ENCODE measurements around the gene GPR132. TPM values are rescaled to one million over a fixed set of nuclear protein-coding genes. Genes with fewer than 3 reads are reported as not detected.

GPR132 gene
- total and polyA plus RNA-seq, 7 donors, result 0.60 to 8.4 (median 1.9) TPM

- TF ChIP-seq POLR2AphosphoS5 (IDR thresholded peaks at IDR 0.05), result no peak
- no peak for TF ChIP-seq EP300 (IDR thresholded peaks at IDR 0.05)
- TF ChIP-seq CTCF (IDR thresholded peaks at IDR 0.05), result no peak
- no peak for TF ChIP-seq POLR2A (IDR thresholded peaks at IDR 0.05)
- 24 to 61% methylated on average over 10 of the region's 10 CpGs for WGBS, 2 donors
These were observed 14.7 kb downstream of the GPR132 start for GRCh38 chr14:105050551-105050897.

DNA sequence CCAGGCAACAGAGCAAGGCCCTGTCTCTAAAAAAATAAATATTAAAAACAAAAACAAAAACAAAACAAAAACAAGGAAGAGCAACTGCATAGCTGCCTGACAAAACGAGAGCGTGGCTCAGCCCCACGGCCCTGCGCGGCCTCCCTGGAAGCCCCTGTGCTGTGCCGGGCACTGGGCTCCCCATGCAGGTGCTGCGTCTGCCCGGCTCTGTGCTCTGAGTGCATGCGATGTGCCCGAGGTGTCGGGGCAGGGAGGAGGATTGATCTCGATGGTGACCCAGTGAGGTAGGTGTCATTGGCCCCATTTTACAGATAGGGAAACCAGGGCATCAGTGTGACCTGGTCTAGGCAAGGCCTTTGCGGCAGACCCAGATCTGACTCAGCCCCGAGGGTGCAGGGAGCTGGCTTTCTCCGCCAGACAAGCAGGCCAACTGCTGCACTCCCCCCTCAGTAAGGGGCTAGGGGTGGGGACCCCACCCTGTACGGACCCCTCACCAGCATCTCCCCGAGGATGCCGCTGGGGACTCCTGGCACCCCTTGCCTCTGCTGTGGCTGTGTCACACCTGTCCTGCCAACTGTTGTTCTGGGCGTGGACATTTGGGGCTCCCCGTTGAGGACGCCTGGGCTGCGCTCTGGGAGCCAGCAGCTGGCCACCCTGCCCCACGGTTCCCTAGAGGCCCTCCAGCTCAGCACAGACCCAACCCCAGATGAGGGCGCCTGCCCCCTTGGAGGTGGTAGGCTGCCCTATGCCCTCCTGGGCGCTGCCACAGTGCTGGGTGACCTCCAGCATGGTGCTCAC lies 15.3 kb downstream of the GPR132 start:
- no peak overlapping the region for H3K4me3 ChIP-seq
- no peak overlapping the region for H3K27ac ChIP-seq
- WGBS, 2 donors, result 76 to 90% methylated on average over 25 of the region's 25 CpGs
- DNase-seq, result no peak
- peaks cover 0 to 4% (median 1%) of the 10 kb centered on the region in 4 donors for H3K4me1 ChIP-seq
- no peaks in the 10 kb centered on the region for H3K27me3 ChIP-seq
- TF ChIP-seq EP300 (IDR thresholded peaks at IDR 0.05), result no peak
- no peak for TF ChIP-seq POLR2A (IDR thresholded peaks at IDR 0.05)
- no peak for TF ChIP-seq CTCF (IDR thresholded peaks at IDR 0.05)
- TF ChIP-seq POLR2AphosphoS5 (IDR thresholded peaks at IDR 0.05), result no peak
- intact Hi-C loops (cut with DNase I), result loop anchor here (10.0 kb wide), 1 partner anchor 285 kb away; no protein-coding TSS in a partner anchor
- H3K9me3 ChIP-seq, result no peaks in the 10 kb centered on the region
- H3K36me3 ChIP-seq, result no peaks in the 10 kb centered on the region

More at GRCh38 chr14:105050551-105050897, 14.7 kb downstream of the GPR132 start:
- Histone ChIP-seq H3K4me1 (peaks cover 0 to 1% (median under 1%) of the 10 kb centered on the region in 4 donors), H3K27ac (no peak overlapping the region), H3K9me3 (no peaks in the 10 kb centered on the region), H3K4me3 (no peak overlapping the region), H3K36me3 (no peaks in the 10 kb centered on the region), H3K27me3 (no peaks in the 10 kb centered on the region)
- intact Hi-C loops (cut with DNase I), result no loop called here
- DNase-seq, result peak; percentile 63

DNA sequence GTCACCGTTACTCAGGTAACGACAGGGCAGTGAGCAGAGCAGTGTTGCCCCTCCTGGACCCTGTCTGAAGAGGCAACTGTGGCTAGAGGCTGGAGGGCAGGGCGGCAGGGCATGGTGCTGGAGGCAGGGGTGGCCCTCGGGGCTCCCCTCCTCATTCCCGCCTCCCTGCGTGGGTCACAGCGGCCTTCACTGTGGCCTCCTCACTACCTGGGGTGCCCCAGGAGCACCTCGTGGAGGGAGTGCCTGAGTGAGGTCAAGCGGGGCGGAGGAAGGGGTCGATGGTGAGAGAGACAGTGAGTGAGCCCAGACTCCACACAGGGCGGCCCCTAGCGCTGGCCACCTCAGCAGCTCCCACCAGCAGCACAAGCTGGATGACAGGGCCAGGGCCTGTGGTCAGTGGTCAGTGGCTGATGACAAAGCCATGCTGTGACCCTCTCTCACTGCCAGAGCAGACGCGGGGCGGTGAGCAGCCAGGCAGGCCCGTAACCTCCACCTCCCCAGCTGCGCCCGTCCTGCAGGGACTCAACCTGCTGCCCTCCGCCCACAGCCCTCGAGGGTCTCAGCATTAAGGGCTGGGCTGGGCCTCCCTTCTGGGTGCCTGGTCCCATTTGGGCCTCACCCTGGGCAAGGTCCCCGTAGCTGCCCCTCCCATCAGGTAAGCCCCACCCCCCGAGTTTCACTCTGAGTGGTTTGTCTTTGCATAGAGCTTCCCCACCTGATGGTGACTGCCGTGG lies 17.8 kb downstream of the GPR132 start:
- H3K27ac ChIP-seq, result no peak overlapping the region
- intact Hi-C loops (cut with DNase I), result loop anchor here (10.0 kb wide), 1 partner anchor 283 kb away; no protein-coding TSS in a partner anchor
- H3K27me3 ChIP-seq, result no peaks in the 10 kb centered on the region
- no peak overlapping the region for H3K4me3 ChIP-seq
- TF ChIP-seq POLR2A (IDR thresholded peaks at IDR 0.05) (no peak), CTCF (IDR thresholded peaks at IDR 0.05) (no peak), EP300 (IDR thresholded peaks at IDR 0.05) (no peak), POLR2AphosphoS5 (IDR thresholded peaks at IDR 0.05) (no peak)
- no peaks in the 10 kb centered on the region for H3K36me3 ChIP-seq
- H3K9me3 ChIP-seq, result no peaks in the 10 kb centered on the region
- peak; percentile 66 for DNase-seq
- peaks cover 0 to 4% (median 1%) of the 10 kb centered on the region in 4 donors for H3K4me1 ChIP-seq
- WGBS, 2 donors, result 77 to 86% methylated on average over 24 of the region's 24 CpGs

DNA sequence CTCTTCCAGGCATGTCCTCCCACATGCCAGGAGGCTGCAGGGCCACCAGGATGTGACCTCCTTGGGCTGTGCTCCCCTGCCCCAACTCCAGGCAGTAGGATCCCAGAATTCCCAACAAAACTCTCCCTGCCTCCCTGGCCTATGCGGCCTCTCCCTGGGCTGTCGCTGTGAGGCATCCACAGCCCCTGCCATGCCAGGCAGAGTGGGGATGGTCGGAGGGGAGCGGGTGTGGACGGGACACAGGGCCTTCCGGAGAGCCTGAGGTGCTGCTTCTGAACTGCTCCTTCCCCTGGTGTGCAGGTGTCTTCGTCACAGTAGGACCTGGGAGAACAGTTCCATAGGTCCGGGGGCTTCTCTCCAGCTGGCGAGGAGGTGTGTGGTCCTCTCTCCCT lies 18.3 kb downstream of the GPR132 start:
- H3K27ac ChIP-seq, result no peak overlapping the region
- no peaks in the 10 kb centered on the region for H3K9me3 ChIP-seq
- no peak for DNase-seq
- H3K36me3 ChIP-seq, result no peaks in the 10 kb centered on the region
- intact Hi-C loops (cut with DNase I), result loop anchor here (10.0 kb wide), 1 partner anchor 282 kb away; no protein-coding TSS in a partner anchor
- H3K27me3 ChIP-seq, result no peaks in the 10 kb centered on the region
- 94 to 95% methylated on average over 9 of the region's 9 CpGs for WGBS, 2 donors
- no peak for TF ChIP-seq CTCF (IDR thresholded peaks at IDR 0.05)
- TF ChIP-seq EP300 (IDR thresholded peaks at IDR 0.05), result no peak
- no peak for TF ChIP-seq POLR2A (IDR thresholded peaks at IDR 0.05)
- TF ChIP-seq POLR2AphosphoS5 (IDR thresholded peaks at IDR 0.05), result no peak
- H3K4me3 ChIP-seq, result no peak overlapping the region
- peaks cover 0 to 4% (median 1%) of the 10 kb centered on the region in 4 donors for H3K4me1 ChIP-seq
